Femur (tissue), 1 donor: ENCODE measurements around the gene STK4.
A peak's percentile ranks its signal among the peaks of the same experiment; 100 is the strongest.

ENCODE experiments used
- DNase-seq: peaks from one replicate; pipeline ENCODE4 v3.0.0-alpha.2; 2017

The STK4 gene

DNA sequence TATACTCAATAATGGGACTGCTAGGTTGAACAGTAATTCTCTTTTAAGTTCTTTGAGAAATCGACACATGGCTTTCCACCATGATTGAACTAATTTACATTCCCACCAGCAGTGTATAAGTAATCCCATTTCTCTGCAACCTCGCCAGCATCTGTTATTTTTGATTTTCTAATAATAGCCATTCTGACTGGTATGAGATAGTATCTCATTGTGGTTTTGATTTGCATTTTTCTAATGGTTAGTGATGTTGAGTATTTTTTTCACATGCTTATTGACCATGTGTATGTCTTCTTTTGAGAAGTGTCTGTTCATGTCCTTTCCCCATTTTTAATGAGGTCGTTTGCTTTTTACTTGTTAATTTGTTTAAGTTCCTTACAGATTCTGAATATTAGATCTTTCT lies 66.5 kb downstream of the STK4 start:
- no peak for DNase-seq

GRCh38 chr20:45034436-45034835 lies 68.1 kb downstream of the STK4 start:
- DNase-seq: no peak

GRCh38 chr20:45036044-45036755 lies 69.9 kb downstream of the STK4 start:
- DNase-seq: no peak

DNA sequence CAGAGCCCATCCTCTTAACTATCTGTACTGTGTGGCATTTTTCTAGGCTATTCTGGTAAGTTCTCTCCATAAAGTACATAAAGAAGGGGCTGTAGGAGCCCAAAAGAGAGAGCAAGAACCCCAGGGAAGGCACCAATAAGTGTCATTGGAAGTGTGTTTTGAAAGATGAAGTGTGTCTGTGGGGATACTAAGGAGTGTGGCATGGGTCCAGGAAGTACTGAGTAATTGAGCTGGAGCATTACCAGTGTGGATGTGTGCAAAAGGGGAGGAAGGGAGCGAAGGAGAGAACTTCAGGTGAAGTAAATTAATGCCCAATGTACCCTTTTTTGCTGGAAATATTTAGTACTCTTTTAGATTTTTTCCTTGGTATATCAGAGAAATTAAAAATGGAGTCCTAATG lies 70.7 kb downstream of the STK4 start:
- no peak for DNase-seq

DNA sequence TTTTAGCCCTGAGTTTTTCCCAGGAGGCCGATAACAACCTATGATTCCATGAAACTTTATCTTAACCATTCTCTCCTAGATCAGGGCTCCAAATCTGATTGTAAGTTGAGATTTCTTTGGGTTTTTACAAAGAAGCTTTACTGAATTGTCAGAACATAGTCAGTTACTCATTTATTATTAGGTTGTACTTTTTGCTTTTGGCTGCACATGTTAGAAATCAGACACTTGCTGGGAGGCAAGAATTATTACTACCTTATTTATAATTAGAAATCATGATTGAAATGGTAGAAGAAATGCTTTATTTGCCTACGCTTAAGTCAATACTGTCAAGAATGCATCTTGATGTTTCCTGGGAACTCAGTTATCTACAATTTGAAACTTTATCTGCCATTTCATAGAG lies 71.3 kb downstream of the STK4 start:
- no peak for DNase-seq

DNA sequence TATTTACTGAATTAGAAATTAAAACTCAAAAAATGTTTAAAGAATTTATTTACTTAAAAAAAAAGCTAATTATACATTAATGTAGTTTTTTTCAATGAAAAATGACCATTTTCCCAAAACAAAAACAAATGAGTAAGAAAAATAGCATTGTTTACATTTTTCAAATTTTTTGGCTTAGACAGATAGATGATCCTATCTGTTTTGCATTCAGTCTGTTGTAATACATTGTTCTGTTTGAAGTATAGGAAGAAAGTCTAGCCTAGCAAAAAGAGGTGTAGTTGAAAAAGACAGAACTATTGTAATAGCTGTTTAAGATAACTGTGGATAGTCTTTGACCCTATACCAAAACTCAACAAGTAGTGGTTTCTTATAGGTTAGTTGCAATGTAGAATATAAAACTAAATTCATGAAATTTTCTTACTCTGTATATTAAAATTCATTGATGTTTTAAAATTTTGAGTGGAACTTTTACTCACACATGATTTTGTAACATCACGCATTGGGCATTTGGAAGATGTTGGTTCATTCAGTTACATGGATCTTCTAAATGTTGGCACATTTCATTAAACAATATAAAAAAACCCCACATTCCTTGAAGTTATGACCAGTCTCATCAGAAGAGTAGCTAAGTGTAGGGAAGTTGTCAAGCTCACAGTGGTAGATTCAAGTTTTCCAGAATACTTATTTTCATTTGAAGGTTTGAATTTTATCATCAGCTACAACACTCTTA lies 72.6 kb downstream of the STK4 start:
- no peak for DNase-seq

DNA sequence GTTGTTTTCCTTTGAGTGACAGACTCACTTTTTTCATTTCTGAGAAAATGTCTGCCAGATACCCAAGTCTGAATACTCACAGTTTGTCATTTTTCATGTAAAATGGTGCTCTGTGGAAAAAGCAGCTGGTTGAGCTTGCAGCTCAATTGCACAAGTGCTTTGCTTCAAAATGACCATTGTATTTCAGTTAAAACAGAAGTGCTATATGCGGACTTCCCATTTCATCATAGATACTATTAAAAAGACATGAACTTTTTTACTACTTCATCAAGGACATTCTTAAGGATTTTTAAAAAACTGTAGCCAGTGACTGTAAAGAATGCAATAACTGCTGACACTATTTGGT lies 73.1 kb downstream of the STK4 start:
- no peak for DNase-seq

DNA sequence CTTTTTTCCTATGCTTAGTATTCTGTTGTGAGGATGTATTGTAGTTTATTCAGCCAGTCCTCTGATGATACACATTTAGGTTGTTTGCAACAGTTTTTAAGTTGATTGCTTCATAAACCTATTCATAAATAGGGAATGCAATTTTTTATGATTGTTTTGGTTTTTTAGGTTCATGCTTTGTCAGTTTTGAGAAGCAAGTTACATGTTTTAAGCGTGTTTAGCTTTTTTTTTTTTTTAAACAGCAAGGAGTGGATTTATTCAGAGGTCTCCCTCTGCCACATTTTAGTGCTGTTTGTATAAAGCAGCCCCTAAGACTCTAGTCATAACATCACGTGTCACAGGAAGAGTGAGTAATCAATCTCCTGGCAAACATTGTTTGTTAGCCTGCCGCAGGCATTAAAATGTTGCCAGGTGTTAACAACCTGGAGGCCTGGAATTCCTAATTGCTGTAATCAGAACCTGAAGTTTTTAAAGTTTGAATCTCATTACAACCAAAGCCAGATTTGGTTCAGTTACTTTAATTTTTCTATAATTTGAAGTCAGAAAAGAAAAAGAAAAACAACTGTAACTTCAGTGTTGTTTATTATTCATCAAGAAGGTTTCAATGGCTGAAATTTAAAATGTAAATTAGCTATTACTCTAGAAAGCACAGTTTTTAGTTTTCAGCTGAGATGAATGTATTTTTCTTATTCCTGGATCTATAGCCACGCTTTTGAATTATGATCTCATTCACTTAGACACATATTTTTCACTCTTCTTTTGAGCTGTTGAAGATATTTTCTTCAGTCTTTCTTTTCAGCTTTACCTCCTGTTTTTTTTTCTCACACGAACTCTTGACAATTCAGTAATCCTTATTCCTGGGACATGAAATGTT lies 75.4 kb downstream of the STK4 start:
- no peak for DNase-seq

- no peak for DNase-seq
Measured at GRCh38 chr20:45042978-45043377, 76.7 kb downstream of the STK4 start.

DNA sequence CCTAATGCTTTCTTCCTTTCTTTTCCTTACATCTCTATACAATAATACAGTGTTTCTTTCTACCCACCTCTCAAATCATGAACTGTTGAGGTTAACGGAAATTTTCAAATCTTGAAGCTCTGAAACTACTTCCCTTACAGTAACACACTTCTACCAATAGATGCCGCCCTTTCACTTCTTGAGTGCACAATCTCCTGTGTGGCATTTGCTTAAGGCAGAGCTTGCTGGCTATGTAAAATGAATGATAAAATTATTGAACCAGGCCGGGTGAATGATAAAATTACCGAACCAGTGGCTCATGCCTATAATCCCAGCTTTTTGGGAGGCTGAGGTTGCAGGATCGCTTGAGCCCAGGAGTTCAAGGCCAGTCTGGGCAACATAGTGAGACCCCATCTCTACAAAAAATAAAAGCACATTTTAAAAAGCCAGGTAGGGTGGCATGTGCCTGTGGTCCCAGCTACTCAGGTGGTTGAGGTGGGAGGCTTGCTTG lies 77.8 kb downstream of the STK4 start:
- peak; percentile 60 for DNase-seq

- DNase-seq: no peak
Measured at GRCh38 chr20:45044601-45045000, 78.3 kb downstream of the STK4 start.

DNA sequence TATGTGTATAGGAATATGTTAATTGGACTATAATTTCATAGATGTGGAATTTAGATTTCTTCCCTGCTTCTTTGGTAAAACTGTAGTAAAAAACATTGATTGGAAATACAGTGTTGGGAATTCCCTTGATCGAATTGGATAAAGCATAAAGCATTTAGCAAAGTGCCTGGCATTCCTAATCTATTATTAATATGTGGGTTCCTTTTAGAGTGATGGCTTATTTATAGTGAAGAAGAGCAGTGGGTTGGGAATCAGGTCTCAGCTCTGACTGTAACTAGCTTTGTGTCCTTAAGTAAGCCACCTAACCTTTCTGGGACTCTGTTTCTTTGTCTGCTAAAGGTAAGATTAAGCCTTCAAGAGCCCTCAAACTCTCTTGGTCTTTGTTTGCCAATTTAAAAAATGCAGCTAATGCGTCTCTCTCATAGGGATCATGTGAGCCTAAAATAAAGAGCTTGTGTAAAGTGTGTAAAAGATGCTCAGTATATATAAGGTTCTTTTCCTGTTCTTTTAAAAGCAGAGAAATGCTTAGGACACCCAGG lies 81.3 kb downstream of the STK4 start:
- no peak for DNase-seq

DNA sequence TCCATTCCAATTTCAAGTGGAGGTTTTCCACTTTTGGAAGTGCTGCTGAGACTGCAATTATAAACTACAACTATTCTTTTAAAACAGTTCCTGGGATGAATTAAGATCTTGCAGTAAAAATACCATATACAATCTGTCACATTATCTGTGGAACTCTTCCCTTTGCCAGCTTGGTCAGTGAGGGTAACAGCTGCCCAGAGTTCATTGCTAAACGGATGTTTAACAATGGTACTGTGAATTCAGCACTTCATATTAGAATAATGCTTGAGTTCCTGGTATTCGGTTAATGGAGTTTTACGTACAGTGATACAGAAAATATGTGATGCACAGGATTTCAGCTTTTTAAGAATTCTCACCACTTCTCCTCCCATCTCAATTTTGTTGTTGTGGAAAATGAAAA lies 83.1 kb downstream of the STK4 start:
- no peak for DNase-seq

DNA sequence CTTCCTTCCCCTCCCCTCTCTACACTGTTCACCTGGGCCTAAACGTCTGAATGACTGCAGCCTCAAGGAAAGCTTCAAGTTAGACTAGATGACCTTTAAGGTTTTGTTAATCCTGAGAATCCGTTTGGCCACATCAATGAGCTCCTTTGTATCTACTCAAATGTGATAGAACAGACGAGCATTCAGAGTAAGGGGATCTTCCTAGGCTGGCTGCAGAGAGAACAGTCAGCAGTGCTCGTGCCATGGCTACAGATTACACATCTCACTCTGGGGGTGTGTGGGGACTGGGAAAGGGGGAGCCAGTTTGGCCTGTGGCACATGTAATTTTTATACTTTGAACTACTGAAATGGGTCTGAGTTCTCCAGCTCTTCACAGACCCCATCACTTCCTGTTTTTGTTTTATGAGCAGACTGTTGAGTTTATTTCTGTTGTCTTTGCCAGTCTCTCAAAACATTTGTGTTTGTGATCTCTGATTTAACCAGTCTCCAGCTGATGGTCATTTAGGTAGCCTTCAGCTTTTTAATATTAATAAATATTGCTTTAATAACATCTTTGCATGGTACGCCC lies 83.7 kb downstream of the STK4 start:
- no peak for DNase-seq

DNA sequence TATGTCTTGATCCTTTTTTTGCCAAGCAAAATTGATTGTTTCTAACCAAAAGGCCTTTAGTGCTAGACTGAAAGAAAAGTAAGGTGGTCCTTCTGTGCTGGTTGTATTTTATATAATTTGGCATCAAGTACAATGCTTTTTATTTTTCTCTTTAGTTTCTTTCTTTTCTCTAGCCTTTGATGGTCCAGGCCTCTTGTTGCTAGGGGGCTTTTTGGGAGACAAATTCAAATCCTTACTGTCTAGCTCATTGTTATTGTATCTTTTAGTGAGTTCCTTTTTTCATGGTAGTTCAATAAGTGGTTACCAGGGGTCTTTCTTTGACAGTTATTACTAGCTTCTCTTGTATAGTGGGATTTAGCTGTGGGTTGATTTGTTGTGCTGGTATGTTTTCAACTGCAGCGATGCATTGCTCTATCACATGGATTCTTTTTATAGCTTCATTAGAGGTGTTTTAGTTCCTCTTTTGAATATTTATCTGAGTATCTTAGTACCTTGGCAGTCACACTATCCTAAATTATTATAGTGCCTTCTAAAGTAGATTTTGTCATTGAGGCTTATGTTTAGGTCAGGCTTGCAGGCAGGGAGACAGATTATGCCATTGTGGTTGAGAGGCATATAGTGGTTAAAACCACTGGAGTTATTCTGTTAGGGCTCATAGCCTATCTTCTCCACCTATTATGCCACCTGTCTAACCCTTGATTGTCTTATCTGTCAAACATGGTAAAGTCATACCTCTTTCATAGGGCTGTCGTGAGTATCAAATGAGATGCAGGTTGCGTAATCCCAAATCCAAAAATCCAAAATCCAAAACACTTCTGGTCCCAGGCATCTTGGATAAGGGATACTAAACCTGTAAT lies 85.1 kb downstream of the STK4 start:
- no peak for DNase-seq

- DNase-seq: peak; percentile 50
Measured at GRCh38 chr20:45052698-45053429, 86.6 kb downstream of the STK4 start.

DNA sequence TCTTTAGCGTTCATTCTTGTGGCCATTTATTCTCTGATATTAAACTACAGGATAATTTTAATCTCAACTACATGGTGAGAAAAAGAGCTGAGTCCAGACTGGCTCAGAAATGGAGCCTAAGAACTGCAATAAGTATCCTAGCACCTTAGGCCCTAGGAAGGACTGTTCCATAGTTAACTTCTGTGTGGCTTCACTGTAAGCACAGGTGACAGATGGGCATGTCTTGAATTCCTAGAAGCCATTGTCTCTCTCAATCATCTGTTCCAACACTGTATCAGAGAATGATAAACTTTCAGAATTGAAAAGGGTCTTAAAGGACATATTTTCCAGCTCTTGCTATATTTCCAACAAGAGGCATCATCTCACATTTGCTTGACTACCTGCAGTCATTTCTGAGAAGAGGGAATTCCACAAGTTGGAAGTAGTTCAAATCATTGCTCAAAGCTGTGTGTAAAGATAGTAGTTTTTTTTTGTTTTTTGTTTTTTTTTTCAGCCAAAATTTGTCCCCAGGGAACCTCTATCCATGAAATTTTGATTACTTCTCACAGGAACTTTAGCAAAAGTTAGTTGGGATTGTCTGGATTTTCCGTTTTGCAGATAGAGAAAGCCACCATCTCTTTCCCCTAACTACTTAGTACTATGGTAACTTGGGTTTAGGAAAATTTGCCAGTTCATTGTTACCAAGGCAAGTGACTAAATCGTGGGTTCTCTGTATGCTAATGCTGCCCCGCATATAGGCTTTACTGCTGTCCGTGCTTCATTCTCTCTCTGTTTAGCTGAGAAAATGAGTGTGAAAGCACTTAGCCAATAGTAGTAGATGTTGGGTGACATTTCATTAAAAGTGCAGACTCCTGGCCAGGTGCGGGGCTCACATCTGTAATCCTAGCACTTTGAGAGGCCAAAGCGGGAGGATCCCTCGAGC lies 87.4 kb downstream of the STK4 start:
- DNase-seq: no peak

DNA sequence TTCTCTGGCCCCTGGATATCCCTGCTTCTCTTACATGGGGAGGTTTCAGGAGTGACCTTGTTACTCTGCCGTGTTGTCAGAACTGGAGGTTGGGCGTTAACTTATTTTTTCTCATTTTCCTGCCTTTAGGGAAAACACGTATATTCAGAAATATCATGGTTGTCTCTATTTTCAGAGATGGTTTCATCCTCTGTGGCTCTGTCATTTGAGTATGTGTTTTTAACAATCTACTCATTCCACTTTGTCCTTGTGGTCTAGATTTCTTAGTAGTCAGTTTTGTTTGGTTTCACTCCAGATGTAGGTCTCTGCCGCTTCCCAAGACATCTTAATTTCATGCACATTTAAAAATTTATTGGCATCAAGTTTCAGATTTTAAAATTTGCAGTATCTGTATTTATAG lies 88.7 kb downstream of the STK4 start:
- DNase-seq: no peak

- peak; percentile 38 for DNase-seq
Measured at GRCh38 chr20:45056473-45057173, 90.3 kb downstream of the STK4 start.
